Measurements from ENCODE around the gene ZNF215.
"Not testable (repeated sequence)": the region's sequence is repeated elsewhere in the genome, so short reads cannot be mapped to it uniquely, and the experiment has no call there.

The ZNF215 gene

GRCh38 chr11:6932145-6932544, 5.9 kb downstream of the ZNF215 start:
- in situ Hi-C loops (cut with HindIII; ENCODE audit: low sequenced_read_pairs): no loop called here

GRCh38 chr11:6941970-6942369, 15.7 kb downstream of the ZNF215 start:
- in situ Hi-C loops (cut with HindIII; ENCODE audit: low sequenced_read_pairs): no loop called here

GRCh38 chr11:6943131-6943530, 16.9 kb downstream of the ZNF215 start:
- in situ Hi-C loops (cut with HindIII; ENCODE audit: low sequenced_read_pairs): no loop called here

GRCh38 chr11:6954248-6954647, 28.0 kb downstream of the ZNF215 start:
- in situ Hi-C loops (cut with HindIII; ENCODE audit: low sequenced_read_pairs): not testable (repeated sequence)

GRCh38 chr11:6962141-6962540, 35.9 kb downstream of the ZNF215 start:
- in situ Hi-C loops (cut with HindIII; ENCODE audit: low sequenced_read_pairs): no loop called here

GRCh38 chr11:6962673-6963072, 36.4 kb downstream of the ZNF215 start:
- in situ Hi-C loops (cut with HindIII; ENCODE audit: low sequenced_read_pairs): no loop called here

GRCh38 chr11:6968816-6969215, 42.6 kb downstream of the ZNF215 start:
- in situ Hi-C loops (cut with HindIII; ENCODE audit: low sequenced_read_pairs): no loop called here

- in situ Hi-C loops (cut with HindIII; ENCODE audit: low sequenced_read_pairs): loop anchor here (5.0 kb wide), 1 partner anchor 52 kb away; the partner anchor contains the start of genes NLRP14 and ZNF214
These were observed 43.6 kb downstream of the ZNF215 start for GRCh38 chr11:6969854-6970253.

GRCh38 chr11:6979365-6979764, 53.1 kb downstream of the ZNF215 start:
- in situ Hi-C loops (cut with HindIII; ENCODE audit: low sequenced_read_pairs): no loop called here

GRCh38 chr11:6986487-6986886, 60.3 kb downstream of the ZNF215 start:
- in situ Hi-C loops (cut with HindIII; ENCODE audit: low sequenced_read_pairs): no loop called here

GRCh38 chr11:6988506-6988905, 62.3 kb downstream of the ZNF215 start:
- in situ Hi-C loops (cut with HindIII; ENCODE audit: low sequenced_read_pairs): no loop called here

- in situ Hi-C loops (cut with HindIII; ENCODE audit: low sequenced_read_pairs): loop anchor here (5.0 kb wide), 2 partner anchors 34 to 56 kb away; no protein-coding TSS in a partner anchor
These were observed 65.0 kb downstream of the ZNF215 start for GRCh38 chr11:6991227-6991626.

GRCh38 chr11:6992026-6992425, 65.8 kb downstream of the ZNF215 start:
- in situ Hi-C loops (cut with HindIII; ENCODE audit: low sequenced_read_pairs): loop anchor here (5.0 kb wide), 2 partner anchors 35 to 55 kb away; no protein-coding TSS in a partner anchor

GRCh38 chr11:6992457-6993417, 66.5 kb downstream of the ZNF215 start:
- in situ Hi-C loops (cut with HindIII; ENCODE audit: low sequenced_read_pairs): loop anchor here (5.0 kb wide), 2 partner anchors 35 to 55 kb away; no protein-coding TSS in a partner anchor

- in situ Hi-C loops (cut with HindIII; ENCODE audit: low sequenced_read_pairs): no loop called here
These were observed 69.5 kb downstream of the ZNF215 start for GRCh38 chr11:6995703-6996102.

GRCh38 chr11:7004482-7004881, 78.3 kb downstream of the ZNF215 start:
- in situ Hi-C loops (cut with HindIII; ENCODE audit: low sequenced_read_pairs): no loop called here
